Left renal pelvis (tissue), 4 donors: ENCODE measurements around the gene SNTG2. TPM values are rescaled to one million over a fixed set of nuclear protein-coding genes. Genes with fewer than 3 reads are reported as not detected.

Experiments
- DNase-seq, 4 donors: peaks; one replicate each; pipeline ENCODE4 v3.0.0-alpha.2; 2013; ENCODE audit warnings: low read depth in 4 of 4, low spot score in 3 of 4
- polyA plus RNA-seq, 4 donors: library from polyadenylated mRNA; unstranded; fragments of 120-200 nt; gene quantifications; one replicate each; pipeline ENCODE4 v1.2.1, GENCODE V29; 2013; ENCODE audit not compliant: insufficient read length in 4 of 4

The SNTG2 gene
- polyA plus RNA-seq, 4 donors = 1.8 to 2.5 (median 2.4) TPM

DNA sequence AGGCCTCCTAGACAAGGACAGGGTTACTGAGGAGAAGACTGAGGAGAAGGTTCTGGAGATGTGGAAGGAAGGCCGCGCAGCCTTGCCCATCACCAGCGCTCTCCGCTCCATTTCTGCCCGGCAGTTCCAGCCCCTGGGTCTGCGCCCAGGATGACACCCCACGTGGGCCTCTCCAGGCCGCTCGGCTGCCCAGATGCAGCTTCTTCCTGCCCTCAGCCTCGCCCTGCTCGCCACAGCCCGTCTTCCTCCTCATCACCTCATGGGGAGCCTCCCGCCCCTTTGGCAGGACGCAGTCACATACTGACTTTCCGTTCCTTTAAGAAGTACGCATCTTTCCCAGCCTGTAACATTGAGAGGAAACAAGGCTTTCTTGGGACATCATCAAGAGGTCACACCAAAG, 37.1 kb downstream of the SNTG2 start:
- DNase-seq = no peak

DNA sequence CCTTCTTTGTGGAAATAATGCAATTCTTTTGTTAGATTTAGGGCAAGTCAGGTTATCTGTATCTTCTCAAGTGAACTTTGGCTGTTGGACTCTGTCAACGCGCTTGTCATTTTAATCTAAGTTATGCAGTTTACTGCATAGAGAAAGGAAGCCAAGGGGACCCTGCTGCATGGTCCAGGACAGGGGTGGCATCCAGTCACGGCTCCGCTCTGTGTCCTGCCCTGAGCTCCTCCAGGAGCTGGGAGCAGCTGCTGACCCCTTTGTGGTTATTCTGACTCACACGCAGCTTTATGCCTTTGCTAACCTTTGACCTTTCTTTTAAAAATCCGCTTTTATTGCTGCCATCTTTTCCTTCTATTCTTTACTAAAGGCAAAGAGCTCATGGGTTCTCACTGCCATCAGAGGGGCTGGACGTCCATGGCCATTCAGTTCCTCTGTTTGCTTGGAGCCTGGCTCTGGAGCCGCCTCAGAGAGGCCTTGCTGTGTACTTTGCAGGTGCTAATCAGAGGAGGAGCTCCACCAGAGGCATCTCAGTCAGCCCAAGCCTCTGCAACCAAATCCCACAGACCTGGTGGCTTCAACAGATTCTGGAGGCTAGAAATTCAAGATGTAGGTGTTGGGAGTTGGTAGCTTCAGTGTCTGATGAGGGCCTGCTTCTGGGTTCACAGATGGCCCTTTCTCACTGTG, 39.3 kb downstream of the SNTG2 start:
- DNase-seq = no peak

GRCh38 chr2:990970-991369, 40.3 kb downstream of the SNTG2 start:
- no peak for DNase-seq

- no peak for DNase-seq
These were observed 51.7 kb downstream of the SNTG2 start for GRCh38 chr2:1002350-1002749.

DNA sequence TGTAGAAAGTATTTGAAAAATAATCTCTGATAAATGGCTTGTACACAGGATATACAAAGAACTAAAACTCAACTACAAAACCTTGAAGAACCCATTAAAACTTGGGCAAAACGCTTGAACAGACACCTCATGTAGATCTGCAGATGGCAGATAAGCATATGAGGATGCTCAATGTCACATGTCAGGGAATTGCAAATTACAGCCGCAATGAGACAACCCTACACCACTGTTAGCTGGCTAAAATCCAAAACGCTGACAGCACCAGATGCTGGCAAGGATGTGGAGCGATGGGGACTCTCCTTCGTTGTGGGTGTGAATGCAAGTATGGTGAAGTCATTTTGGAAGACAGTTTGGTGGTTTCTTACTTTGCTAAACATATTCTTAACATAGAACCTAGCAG, 53.7 kb downstream of the SNTG2 start:
- DNase-seq = no peak

- peak; percentile 19 to 50 (median 40) for DNase-seq
These were observed 59.8 kb downstream of the SNTG2 start for GRCh38 chr2:1010415-1010930.

GRCh38 chr2:1011006-1011405, 60.4 kb downstream of the SNTG2 start:
- DNase-seq = no peak

DNA sequence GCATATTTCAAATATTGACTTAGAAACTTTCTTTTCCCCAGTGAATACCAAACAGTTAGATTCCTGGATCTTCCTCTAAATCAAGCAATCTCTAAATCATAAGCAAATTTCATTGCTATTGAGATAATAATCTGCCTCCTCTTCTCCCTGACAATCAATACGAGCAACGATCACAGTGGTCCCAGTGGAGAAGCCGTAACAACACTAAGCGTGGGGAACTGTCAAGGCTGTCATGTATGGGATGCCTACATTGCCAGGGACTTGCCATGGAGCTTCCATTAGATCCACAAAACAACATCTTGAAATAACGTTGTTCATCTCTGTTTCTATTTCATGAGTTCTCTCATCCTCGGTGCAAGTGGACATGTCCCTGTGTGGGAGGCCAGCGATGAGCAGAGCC, 61.3 kb downstream of the SNTG2 start:
- no peak for DNase-seq

GRCh38 chr2:1014802-1015201, 64.2 kb downstream of the SNTG2 start:
- no peak for DNase-seq

DNA sequence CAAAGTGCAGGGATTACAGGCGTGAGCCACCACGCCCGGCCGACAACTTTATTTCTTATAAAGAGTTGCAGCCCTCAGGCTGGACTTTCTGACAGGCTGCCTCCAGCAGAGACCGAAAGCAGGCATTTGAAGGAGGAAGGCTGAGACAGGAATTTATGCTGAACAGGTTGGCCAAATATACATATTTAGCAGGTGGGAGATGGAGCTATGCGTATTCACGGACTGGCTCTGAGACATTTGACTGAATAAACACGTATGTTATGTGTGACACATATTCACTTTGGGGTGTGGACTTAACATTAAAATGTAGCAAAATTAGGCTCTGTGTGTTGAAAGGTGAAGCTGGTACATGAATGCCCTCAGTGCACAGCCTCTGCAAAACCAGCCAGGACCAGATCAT, 65.9 kb downstream of the SNTG2 start:
- no peak for DNase-seq

- DNase-seq = no peak
These were observed 67.2 kb downstream of the SNTG2 start for GRCh38 chr2:1017827-1018226.

- DNase-seq = no peak
These were observed 69.6 kb downstream of the SNTG2 start for GRCh38 chr2:1020206-1020605.

- no peak for DNase-seq
These were observed 71.5 kb downstream of the SNTG2 start for GRCh38 chr2:1022178-1022577.

- DNase-seq = no peak
These were observed 74.3 kb downstream of the SNTG2 start for GRCh38 chr2:1024981-1025380.

DNA sequence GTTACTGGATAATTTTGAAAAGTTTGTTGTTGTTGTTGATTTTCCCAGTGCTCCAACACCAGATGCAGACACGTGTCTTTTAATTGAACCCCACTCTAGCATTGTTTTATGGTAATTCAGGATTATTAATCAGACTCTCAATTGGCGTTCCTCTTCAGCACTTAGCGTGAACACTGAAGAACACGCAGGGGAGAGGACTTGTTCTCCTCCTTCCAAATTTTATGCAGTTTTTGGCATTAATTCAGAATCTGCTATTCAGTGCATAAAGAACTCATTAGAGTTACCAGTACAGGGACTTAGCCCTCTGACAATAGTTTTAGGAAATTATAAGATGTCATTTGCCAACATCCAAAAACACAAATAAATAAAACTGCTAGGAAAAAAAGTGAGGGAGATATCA, 75.5 kb downstream of the SNTG2 start:
- no peak for DNase-seq

DNA sequence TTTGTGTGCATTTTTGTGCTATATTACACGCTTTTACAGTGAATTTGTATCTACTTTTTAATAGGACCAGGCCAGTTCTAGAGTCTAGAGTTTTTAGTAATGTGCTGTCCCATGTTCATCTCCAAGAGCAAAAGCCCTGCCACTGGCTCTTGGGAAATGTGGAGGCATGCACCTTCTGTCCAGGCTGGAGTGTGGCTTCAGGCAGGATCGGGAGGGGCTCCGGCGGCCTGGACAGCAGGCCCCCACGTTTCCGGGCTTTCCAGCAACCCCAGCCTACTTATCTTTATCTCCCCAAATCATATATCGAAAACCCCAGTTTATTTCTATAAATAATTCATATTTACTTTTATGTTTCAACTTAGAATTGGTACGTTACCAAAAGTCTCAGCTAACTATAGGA, 78.2 kb downstream of the SNTG2 start:
- DNase-seq = no peak

DNA sequence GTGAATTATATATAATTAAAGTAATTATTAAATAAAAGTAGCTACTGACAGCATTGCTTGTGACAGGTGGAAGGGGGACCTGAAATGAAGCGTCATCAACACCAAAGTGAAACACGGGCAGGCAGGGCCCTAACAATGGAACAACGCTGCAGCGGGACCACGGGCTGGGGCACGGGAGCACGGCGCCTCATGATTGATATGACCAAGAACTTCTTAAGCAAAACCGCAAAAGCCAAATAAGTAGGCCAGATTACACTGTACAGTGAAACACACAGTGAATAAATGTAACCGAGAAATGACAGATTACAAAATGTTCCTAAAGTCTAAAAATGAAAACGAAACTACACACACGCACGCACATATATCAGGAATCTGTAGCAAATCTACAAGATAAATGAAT, 81.4 kb downstream of the SNTG2 start:
- no peak for DNase-seq

- DNase-seq = no peak
These were observed 82.4 kb downstream of the SNTG2 start for GRCh38 chr2:1033069-1033468.

DNA sequence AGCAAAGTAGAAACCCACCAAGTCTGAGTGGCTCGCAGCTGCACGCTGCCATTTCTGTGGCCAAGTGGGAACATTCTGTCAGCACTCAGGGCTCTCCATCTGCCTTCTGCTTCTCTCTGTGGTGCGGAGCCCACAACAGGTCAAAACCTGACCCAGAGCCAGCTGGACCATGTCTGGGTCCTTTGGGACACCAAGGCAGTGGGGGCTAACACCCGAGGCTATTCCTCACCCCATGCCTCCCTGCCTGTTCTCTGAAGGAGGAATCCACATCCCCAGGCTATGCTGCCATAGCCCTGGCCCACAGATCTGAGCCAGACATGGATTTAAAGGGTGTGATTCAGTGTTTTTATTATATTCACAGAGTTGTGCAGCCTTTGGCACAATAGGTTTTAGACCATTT, 86.4 kb downstream of the SNTG2 start:
- no peak for DNase-seq

DNA sequence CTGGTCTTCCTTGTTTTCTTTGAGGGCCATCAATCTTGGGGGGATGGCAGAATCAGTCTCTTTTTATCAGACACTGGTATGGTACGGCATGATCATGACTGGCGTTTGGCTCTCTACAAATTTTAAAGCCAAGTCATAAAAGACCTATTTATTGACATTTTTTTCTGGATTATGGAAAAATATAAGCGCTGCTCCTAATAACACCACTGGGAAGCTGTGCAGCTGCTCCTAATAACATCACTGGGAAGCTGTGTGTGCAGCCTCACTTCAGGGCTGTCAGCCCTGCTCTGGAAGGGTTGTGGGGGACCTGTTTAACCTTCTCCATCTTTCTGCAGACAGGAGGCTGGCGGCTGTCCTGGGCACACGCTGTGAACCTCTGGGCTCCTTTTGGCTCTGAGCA, 88.9 kb downstream of the SNTG2 start:
- no peak for DNase-seq

DNA sequence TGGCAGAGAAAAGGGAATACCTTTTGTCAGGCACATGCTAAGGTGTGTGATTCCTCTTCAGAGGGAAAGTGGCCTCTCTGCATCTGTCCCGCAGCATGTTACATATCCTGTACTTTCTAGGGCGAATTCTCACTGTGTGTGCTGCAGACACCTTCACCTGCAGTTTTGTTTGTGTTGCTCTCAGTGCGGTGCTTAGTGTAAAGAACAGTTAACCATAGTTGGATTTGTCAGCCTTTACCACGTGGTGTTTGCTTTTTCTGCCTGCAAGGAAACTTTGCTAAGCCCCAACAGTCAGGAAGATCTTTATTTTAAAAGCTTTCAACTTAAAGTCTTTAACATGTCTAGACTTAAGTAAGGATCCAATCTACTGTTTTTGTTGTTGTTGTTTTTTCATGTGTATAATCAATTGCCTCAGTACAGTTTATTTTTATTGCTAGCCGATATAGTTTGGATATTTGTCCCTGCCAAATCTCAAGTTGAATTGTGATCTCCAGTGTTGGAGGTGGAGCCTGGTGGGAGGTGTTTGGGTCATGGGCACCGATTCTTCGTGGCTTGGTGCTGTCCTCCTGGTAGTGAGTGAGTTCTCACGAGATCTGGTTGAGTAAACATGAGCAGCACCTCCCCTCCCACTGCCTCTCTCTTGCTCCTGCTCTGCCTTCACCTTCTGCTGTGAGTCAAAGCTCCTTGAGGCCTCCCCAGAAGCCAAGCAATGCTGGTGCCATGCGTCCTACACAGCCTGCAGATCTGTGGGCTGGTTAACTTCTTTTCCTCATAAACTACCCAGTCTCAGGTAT, 90.6 kb downstream of the SNTG2 start:
- DNase-seq = no peak

- DNase-seq = no peak
These were observed 94.5 kb downstream of the SNTG2 start for GRCh38 chr2:1045109-1045508.
